ENCODE results near the gene CGB5. TPM values are rescaled to one million over a fixed set of nuclear protein-coding genes. Genes with fewer than 3 reads are reported as not detected.
A peak's percentile ranks its signal among the peaks of the same experiment; 100 is the strongest.
"Not testable (repeated sequence)": the region's sequence is repeated elsewhere in the genome, so short reads cannot be mapped to it uniquely, and the experiment has no call there.

CGB5 gene
- total and polyA plus RNA-seq, 9 of the 15 experiments (the other 6 are each of a cell fraction or from before 2014, with no cell fraction given): not detected

- H3K9me1 ChIP-seq (ENCODE audit: control insufficient read depth, insufficient read depth, low read length); H3K27ac ChIP-seq (ENCODE audit: extremely low read depth, low read depth, low read length); H3K9me3 ChIP-seq (replicated peaks; ENCODE audit: control insufficient read depth, insufficient read depth, low read depth, low read length); H3K79me2 ChIP-seq (ENCODE audit: control insufficient read depth, insufficient read depth, low read length); BruUV-seq (replicated peaks); H3K36me3 ChIP-seq (ENCODE audit: control insufficient read depth, insufficient read depth, low read length); in situ Hi-C loops (cut with MboI); CTCF ChIA-PET (ENCODE audit: low intra/inter-chr PET ratio); H3K4me3 ChIP-seq; H4K20me1 ChIP-seq (replicated peaks; ENCODE audit: control insufficient read depth, insufficient read depth, low read length); H3K9ac ChIP-seq (ENCODE audit: insufficient read depth in 1 of 2, low read depth in 2 of 2, low read length in 2 of 2); H3K4me2 ChIP-seq (ENCODE audit: insufficient read depth, low read length); TF ChIP-seq REST (CRISPR knock-in tag; IDR thresholded peaks at IDR 0.05; ENCODE audit: low read depth): not testable (repeated sequence)
- POLR2A ChIA-PET: interaction anchor here (0.7 kb wide), 1 partner anchor 46 kb away, joined by 3 read pairs; no protein-coding TSS in a partner anchor
- DNase-seq (ENCODE audit: extremely low read depth in 1 of 4, low spot score in 3 of 4): peak in 1 of 4 experiments; percentile 66
- intact Hi-C loops (cut with micrococcal nuclease): loop anchor here (2.0 to 5.0 kb wide), 2 partner anchors 76 to 288 kb away; no protein-coding TSS in a partner anchor
- H3K4me1 ChIP-seq (replicated peaks in 1 of 2; ENCODE audit: control insufficient read depth in 2 of 2, insufficient read depth in 2 of 2, low read length in 2 of 2): peaks cover 9 to 32% of the 10 kb centered on the region in 2 experiments; a peak in 4 of 5 replicates
- H3K27me3 ChIP-seq (ENCODE audit: control insufficient read depth in 2 of 2, insufficient read depth in 2 of 2, low read length in 2 of 2): peaks cover 0 to 12% of the 10 kb centered on the region in 2 experiments; a peak in 2 of 5 replicates
- peak; percentile 66 for ATAC-seq
- H2AFZ ChIP-seq (ENCODE audit: low read depth, low read length): peak overlapping the region; percentile 76
- peak; percentile 81 for FAIRE-seq
- 20% methylated on average over 6 of the region's 9 CpGs for WGBS (ENCODE audit: insufficient coverage, low coverage, missing lambda C conversion rate)
- TF ChIP-seq REST (IDR thresholded peaks at IDR 0.05; ENCODE audit: borderline replicate concordance): peak; percentile 71; the same call in 1 of the 2 replicates
- 0 out of 2 replicates have a peak, but pooled peaks have one; percentile 20 for TF ChIP-seq CREM (IDR thresholded peaks at IDR 0.05; ENCODE audit: low read depth)
- TF ChIP-seq SMC3 (conservative IDR thresholded peaks at IDR 0.05; ENCODE audit: insufficient read depth, low read depth, low read length): 0 out of 2 replicates have a peak, but pooled peaks have one; percentile 5
- peak; percentile 66 to 85 for TF ChIP-seq RAD21 (CRISPR knock-in tag; conservative IDR thresholded peaks at IDR 0.05 in 1 of 2, IDR thresholded peaks at IDR 0.05 in 1 of 2)
- 0 out of 4 replicates have a peak, but pooled peaks of 1 of the 2 experiments have one; percentile 24 for TF ChIP-seq MAZ (CRISPR knock-in tag; conservative IDR thresholded peaks at IDR 0.05 in 1 of 2, IDR thresholded peaks at IDR 0.05 in 1 of 2)
- peak; percentile 56; the same call in 1 of the 2 replicates for TF ChIP-seq STAG1 (CRISPR knock-in tag; IDR thresholded peaks at IDR 0.05; ENCODE audit: borderline replicate concordance)
- TF ChIP-seq, protein P1, sequence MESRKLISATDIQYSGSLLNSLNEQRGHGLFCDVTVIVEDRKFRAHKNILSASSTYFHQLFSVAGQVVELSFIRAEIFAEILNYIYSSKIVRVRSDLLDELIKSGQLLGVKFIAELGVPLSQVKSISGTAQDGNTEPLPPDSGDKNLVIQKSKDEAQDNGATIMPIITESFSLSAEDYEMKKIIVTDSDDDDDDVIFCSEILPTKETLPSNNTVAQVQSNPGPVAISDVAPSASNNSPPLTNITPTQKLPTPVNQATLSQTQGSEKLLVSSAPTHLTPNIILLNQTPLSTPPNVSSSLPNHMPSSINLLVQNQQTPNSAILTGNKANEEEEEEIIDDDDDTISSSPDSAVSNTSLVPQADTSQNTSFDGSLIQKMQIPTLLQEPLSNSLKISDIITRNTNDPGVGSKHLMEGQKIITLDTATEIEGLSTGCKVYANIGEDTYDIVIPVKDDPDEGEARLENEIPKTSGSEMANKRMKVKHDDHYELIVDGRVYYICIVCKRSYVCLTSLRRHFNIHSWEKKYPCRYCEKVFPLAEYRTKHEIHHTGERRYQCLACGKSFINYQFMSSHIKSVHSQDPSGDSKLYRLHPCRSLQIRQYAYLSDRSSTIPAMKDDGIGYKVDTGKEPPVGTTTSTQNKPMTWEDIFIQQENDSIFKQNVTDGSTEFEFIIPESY (CRISPR knock-in tag; IDR thresholded peaks at IDR 0.05): peak; percentile 58; the same call in 1 of the 2 replicates
- TF ChIP-seq, protein P2, sequence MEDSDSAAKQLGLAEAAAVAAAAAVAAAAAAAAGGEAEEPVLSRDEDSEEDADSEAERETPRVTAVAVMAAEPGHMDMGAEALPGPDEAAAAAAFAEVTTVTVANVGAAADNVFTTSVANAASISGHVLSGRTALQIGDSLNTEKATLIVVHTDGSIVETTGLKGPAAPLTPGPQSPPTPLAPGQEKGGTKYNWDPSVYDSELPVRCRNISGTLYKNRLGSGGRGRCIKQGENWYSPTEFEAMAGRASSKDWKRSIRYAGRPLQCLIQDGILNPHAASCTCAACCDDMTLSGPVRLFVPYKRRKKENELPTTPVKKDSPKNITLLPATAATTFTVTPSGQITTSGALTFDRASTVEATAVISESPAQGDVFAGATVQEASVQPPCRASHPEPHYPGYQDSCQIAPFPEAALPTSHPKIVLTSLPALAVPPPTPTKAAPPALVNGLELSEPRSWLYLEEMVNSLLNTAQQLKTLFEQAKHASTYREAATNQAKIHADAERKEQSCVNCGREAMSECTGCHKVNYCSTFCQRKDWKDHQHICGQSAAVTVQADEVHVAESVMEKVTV (CRISPR knock-in tag; IDR thresholded peaks at IDR 0.05): peak; percentile 60; the same call in 1 of the 2 replicates
Observed at GRCh38 chr19:49074869-49075268, 31.2 kb downstream of the CGB5 start.

Data from K562 (cell line).